ENCODE measurements around the gene DONSON. TPM values are rescaled to one million over a fixed set of nuclear protein-coding genes. Genes with fewer than 3 reads are reported as not detected.
A peak's percentile ranks its signal among the peaks of the same experiment; 100 is the strongest.
"Not testable (repeated sequence)": the region's sequence is repeated elsewhere in the genome, so short reads cannot be mapped to it uniquely, and the experiment has no call there.

The DONSON gene
- 22.9 TPM for polyA plus RNA-seq (ENCODE audit: insufficient read length)

- peak; percentile 43 for DNase-seq (ENCODE audit: low read depth)
These were observed at the start of gene DONSON for GRCh38 chr21:33588485-33589335. DONSON (minus strand) TSS chr21:33588684; CDS start chr21:33588641, 43 bp downstream.

- DNase-seq (ENCODE audit: low read depth), result no peak
These were observed 45.8 kb upstream of the DONSON start for GRCh38 chr21:33634254-33634653.

- not testable (repeated sequence) for DNase-seq (ENCODE audit: low read depth)
These were observed 37.7 kb upstream of the DONSON start for GRCh38 chr21:33626151-33626550.

- no peak for DNase-seq (ENCODE audit: low read depth)
These were observed 33.8 kb upstream of the DONSON start for GRCh38 chr21:33622253-33622652.

GRCh38 chr21:33619726-33620125, 31.2 kb upstream of the DONSON start:
- no peak for DNase-seq (ENCODE audit: low read depth)

- no peak for DNase-seq (ENCODE audit: low read depth)
These were observed 29.9 kb upstream of the DONSON start for GRCh38 chr21:33618407-33618806.

GRCh38 chr21:33617565-33617964, 29.1 kb upstream of the DONSON start:
- not testable (repeated sequence) for DNase-seq (ENCODE audit: low read depth)

GRCh38 chr21:33611006-33611744, 22.7 kb upstream of the DONSON start:
- DNase-seq (ENCODE audit: low read depth), result no peak

GRCh38 chr21:33608559-33608958, 20.1 kb upstream of the DONSON start:
- no peak for DNase-seq (ENCODE audit: low read depth)

- no peak for DNase-seq (ENCODE audit: low read depth)
These were observed 9.6 kb upstream of the DONSON start for GRCh38 chr21:33598051-33598450.

GRCh38 chr21:33587792-33588484, 546 bp downstream of the DONSON start:
- no peak for DNase-seq (ENCODE audit: low read depth)

GRCh38 chr21:33586927-33587326, 1.6 kb downstream of the DONSON start:
- DNase-seq (ENCODE audit: low read depth), result no peak

- no peak for DNase-seq (ENCODE audit: low read depth)
These were observed 4.0 kb downstream of the DONSON start for GRCh38 chr21:33584455-33584854.

GRCh38 chr21:33578959-33579542, 9.4 kb downstream of the DONSON start:
- DNase-seq (ENCODE audit: low read depth), result no peak

- no peak for DNase-seq (ENCODE audit: low read depth)
These were observed 10.3 kb downstream of the DONSON start for GRCh38 chr21:33578214-33578613.

GRCh38 chr21:33576741-33577141, 11.7 kb downstream of the DONSON start:
- not testable (repeated sequence) for DNase-seq (ENCODE audit: low read depth)

- no peak for DNase-seq (ENCODE audit: low read depth)
These were observed 16.1 kb downstream of the DONSON start for GRCh38 chr21:33572350-33572749.

- DNase-seq (ENCODE audit: low read depth), result no peak
These were observed 18.5 kb downstream of the DONSON start for GRCh38 chr21:33569991-33570390.

- no peak for DNase-seq (ENCODE audit: low read depth)
These were observed 20.0 kb downstream of the DONSON start for GRCh38 chr21:33568448-33568847.

GRCh38 chr21:33567914-33568313, 20.6 kb downstream of the DONSON start:
- DNase-seq (ENCODE audit: low read depth), result no peak

GRCh38 chr21:33566514-33566913, 22.0 kb downstream of the DONSON start:
- DNase-seq (ENCODE audit: low read depth), result no peak

GRCh38 chr21:33562389-33562788, 26.1 kb downstream of the DONSON start:
- no peak for DNase-seq (ENCODE audit: low read depth)

All from forelimb muscle (tissue), 1 donor.